ENCODE measurements around the gene BATF.

- no peak for TF ChIP-seq POLR2A (IDR thresholded peaks at IDR 0.05; ENCODE audit: borderline replicate concordance, extremely low read depth, insufficient read depth, insufficient read length)
- TF ChIP-seq, protein P1, sequence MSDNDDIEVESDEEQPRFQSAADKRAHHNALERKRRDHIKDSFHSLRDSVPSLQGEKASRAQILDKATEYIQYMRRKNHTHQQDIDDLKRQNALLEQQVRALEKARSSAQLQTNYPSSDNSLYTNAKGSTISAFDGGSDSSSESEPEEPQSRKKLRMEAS (IDR thresholded peaks at IDR 0.05), result no peak
- TF ChIP-seq ZNF274 (IDR thresholded peaks at IDR 0.05; ENCODE audit: low read depth, low read length), result no peak
- no peak for TF ChIP-seq ELF1 (IDR thresholded peaks at IDR 0.05; ENCODE audit: borderline replicate concordance, low read depth)
- TF ChIP-seq JUND (IDR thresholded peaks at IDR 0.05), result no peak
- TF ChIP-seq REST (IDR thresholded peaks at IDR 0.05; ENCODE audit: low read depth), result no peak
- TF ChIP-seq, protein P2, sequence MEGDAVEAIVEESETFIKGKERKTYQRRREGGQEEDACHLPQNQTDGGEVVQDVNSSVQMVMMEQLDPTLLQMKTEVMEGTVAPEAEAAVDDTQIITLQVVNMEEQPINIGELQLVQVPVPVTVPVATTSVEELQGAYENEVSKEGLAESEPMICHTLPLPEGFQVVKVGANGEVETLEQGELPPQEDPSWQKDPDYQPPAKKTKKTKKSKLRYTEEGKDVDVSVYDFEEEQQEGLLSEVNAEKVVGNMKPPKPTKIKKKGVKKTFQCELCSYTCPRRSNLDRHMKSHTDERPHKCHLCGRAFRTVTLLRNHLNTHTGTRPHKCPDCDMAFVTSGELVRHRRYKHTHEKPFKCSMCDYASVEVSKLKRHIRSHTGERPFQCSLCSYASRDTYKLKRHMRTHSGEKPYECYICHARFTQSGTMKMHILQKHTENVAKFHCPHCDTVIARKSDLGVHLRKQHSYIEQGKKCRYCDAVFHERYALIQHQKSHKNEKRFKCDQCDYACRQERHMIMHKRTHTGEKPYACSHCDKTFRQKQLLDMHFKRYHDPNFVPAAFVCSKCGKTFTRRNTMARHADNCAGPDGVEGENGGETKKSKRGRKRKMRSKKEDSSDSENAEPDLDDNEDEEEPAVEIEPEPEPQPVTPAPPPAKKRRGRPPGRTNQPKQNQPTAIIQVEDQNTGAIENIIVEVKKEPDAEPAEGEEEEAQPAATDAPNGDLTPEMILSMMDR (IDR thresholded peaks at IDR 0.05 in 2 of 3, conservative IDR thresholded peaks at IDR 0.05 in 1 of 3; ENCODE audit: borderline replicate concordance in 1 of 3, insufficient read depth in 1 of 3, low read depth in 2 of 3, low read length in 2 of 3), result no peak
- TF ChIP-seq CEBPB (IDR thresholded peaks at IDR 0.05; ENCODE audit: low read depth), result no peak
- TF ChIP-seq POLR2AphosphoS5 (IDR thresholded peaks at IDR 0.05; ENCODE audit: low read depth, low read length), result no peak
Observed at GRCh38 chr14:75495882-75496281, 26.4 kb upstream of the BATF start.
